Cardiac fibroblast (primary cell): Measurements from ENCODE around the gene SHROOM1.

Experiments used
- DNase-seq, 2 donors: peaks; one replicate each; pipeline versions ENCODE4 v3.0.0 to v3.0.0-alpha.2; 2010; ENCODE audit warnings: low read depth in 2 of 2
- H3K4me3 ChIP-seq, 2 donors: replicated peaks in 1 of 2; 1 replicate in 1 of 2; 2 replicates in 1 of 2; pipeline ENCODE4 v1.5.1; 2011; ENCODE audit warnings: low read depth in 2 of 2, low read length in 2 of 2, mild to moderate bottlenecking in 2 of 2, moderate library complexity in 1 of 2
- TF ChIP-seq, protein P1 (sequence below): IDR thresholded peaks from one replicate; pipeline ENCODE4 v1.5.1; 2011; ENCODE audit warnings: low read depth, mild to moderate bottlenecking, low read length, inconsistent platforms

The SHROOM1 gene

GRCh38 chr5:132814503-132815294, 15.7 kb downstream of the SHROOM1 start:
- no peak overlapping the region for H3K4me3 ChIP-seq
- DNase-seq = no peak
- TF ChIP-seq, protein P1, sequence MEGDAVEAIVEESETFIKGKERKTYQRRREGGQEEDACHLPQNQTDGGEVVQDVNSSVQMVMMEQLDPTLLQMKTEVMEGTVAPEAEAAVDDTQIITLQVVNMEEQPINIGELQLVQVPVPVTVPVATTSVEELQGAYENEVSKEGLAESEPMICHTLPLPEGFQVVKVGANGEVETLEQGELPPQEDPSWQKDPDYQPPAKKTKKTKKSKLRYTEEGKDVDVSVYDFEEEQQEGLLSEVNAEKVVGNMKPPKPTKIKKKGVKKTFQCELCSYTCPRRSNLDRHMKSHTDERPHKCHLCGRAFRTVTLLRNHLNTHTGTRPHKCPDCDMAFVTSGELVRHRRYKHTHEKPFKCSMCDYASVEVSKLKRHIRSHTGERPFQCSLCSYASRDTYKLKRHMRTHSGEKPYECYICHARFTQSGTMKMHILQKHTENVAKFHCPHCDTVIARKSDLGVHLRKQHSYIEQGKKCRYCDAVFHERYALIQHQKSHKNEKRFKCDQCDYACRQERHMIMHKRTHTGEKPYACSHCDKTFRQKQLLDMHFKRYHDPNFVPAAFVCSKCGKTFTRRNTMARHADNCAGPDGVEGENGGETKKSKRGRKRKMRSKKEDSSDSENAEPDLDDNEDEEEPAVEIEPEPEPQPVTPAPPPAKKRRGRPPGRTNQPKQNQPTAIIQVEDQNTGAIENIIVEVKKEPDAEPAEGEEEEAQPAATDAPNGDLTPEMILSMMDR = no peak

DNA sequence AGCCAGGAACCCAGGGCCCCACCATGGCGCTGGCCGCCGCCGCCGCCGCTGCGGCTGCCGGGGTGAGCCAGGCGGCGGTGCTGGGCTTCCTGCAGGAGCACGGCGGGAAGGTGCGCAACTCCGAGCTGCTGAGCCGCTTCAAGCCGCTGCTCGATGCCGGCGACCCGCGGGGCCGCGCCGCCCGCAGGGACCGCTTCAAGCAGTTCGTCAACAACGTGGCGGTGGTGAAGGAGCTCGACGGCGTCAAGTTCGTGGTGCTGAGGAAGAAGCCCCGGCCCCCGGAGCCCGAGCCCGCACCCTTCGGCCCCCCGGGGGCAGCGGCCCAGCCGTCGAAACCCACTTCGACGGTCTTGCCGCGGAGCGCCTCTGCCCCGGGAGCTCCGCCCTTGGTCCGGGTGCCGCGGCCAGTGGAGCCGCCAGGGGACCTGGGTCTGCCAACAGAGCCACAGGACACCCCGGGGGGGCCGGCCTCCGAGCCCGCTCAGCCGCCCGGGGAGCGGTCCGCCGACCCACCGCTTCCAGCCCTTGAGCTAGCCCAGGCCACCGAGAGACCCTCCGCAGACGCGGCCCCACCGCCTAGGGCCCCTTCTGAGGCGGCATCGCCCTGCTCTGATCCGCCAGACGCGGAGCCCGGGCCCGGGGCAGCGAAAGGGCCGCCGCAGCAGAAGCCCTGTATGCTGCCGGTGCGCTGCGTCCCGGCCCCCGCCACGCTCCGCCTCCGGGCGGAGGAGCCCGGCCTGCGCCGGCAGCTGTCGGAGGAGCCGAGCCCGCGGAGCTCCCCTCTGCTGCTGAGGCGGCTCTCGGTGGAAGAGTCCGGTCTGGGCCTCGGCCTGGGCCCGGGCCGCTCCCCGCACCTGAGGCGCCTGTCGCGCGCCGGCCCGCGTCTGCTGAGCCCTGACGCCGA, 16.6 kb downstream of the SHROOM1 start:
- TF ChIP-seq, protein P1 = no peak
- peak in 1 of 2 donors; percentile 11 for DNase-seq
- H3K4me3 ChIP-seq = peak overlapping the region in 1 of 2 donors; percentile 32

- TF ChIP-seq, protein P1 = no peak
- DNase-seq = peak in 1 of 2 donors; percentile 7
- peak within 1 kb of the TSS; percentile 8 to 32 for H3K4me3 ChIP-seq
These were observed 17.5 kb downstream of the SHROOM1 start, which contains the start of gene SOWAHA for GRCh38 chr5:132812781-132813598. Gene SOWAHA, plus strand, starts transcription at chr5:132813302. Its CDS starts 320 bp downstream, at chr5:132813622.

DNA sequence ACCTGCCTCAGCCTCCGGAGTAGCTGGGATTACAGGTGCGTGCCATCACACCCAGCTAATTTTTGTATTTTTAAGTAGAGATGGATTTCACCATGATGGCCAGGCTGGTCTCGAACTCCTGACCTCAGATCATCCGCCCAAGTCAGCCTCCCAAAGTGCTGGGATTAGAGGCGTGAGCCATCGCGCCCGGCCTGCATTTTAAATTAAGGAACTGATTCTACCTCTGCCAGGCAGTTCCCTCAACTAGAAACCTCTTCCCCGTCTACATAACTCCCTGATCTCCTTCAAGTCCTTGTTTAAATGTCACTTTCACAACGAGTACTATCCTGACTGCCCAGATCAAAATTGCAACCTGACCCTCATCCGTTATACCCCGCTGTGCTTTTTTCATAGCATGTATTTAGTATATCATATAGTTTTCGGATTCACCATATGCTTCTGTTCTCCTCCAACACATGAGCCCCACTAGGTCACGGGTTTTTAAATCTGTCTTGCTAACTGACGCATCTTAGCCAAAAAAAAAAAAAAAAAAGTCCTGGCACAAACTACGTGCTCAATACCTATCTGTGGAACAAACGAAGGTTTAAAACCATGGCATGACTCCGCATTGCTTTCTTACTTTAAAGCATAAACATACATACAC, 18.2 kb downstream of the SHROOM1 start:
- DNase-seq = no peak
- TF ChIP-seq, protein P1 = no peak
- H3K4me3 ChIP-seq = no peak overlapping the region

DNA sequence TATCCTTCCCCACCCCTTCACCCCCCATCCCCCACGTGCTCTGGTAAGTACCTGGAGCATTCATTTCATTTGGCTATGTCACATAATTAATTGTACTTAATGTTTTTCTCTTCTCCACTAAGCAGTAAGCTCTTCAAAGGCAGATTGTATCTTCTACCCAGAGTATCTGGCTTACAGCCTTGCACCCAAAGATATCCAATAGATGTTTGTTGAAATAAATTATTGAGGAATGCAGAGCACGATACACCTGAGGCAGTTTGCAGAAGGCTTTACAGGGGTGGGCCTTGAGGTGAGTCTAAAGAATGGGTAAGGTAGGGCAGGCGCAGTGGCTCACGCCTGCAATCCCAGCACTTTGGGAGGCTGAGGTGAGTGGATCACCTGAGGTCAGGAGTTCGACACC, 19.8 kb downstream of the SHROOM1 start:
- H3K4me3 ChIP-seq = no peak overlapping the region
- no peak for DNase-seq
- TF ChIP-seq, protein P1 = no peak

GRCh38 chr5:132808866-132809265, 21.6 kb downstream of the SHROOM1 start:
- no peak for DNase-seq
- TF ChIP-seq, protein P1 = no peak
- no peak overlapping the region for H3K4me3 ChIP-seq
